Loucy (cell line): ENCODE data around the gene CUEDC1.

Source experiments
- H2AFZ ChIP-seq: fragments of 200-600 bp; sonication (generic); 2 replicates; pipeline ENCODE4 v1.6.0; 2016; ENCODE audit warnings: antibody characterized with exemption, mild to moderate bottlenecking, low read length, moderate library complexity
- H3F3A ChIP-seq: fragments of 200-600 bp; 2 replicates; pipeline ENCODE4 v1.6.0; 2016; ENCODE audit warnings: antibody characterized with exemption, low read depth, mild to moderate bottlenecking
- H3K27me3 ChIP-seq: fragments of 200-600 bp; sonication (generic); 2 replicates; pipeline ENCODE4 v1.6.1; 2014; ENCODE audit warnings: low read length, mild to moderate bottlenecking; ENCODE audit not compliant: insufficient read depth, poor library complexity, severe bottlenecking
- H3K36me3 ChIP-seq: fragments of 200-600 bp; sonication (generic); 2 replicates; pipeline ENCODE4 v1.6.1; 2016; ENCODE audit warnings: low read length; ENCODE audit not compliant: insufficient read depth
- H3K4me1 ChIP-seq: fragments of 200-600 bp; sonication (generic); 2 replicates; pipeline ENCODE4 v1.5.1; 2014; ENCODE audit warnings: low read length, mild to moderate bottlenecking; ENCODE audit not compliant: insufficient read depth, poor library complexity, severe bottlenecking
- H3K4me2 ChIP-seq: fragments of 200-600 bp; sonication (generic); 2 replicates; pipeline ENCODE4 v1.6.0; 2014; ENCODE audit warnings: antibody characterized with exemption, low read length, low read depth, mild to moderate bottlenecking; ENCODE audit not compliant: poor library complexity, severe bottlenecking
- H3K4me3 ChIP-seq: fragments of 200-600 bp; sonication (generic); 2 replicates; pipeline ENCODE4 v1.5.1; 2014; ENCODE audit warnings: low read length, mild to moderate bottlenecking, mixed read lengths; ENCODE audit not compliant: poor library complexity, severe bottlenecking
- H3K79me2 ChIP-seq: fragments of 200-600 bp; sonication (generic); 2 replicates; pipeline ENCODE4 v1.6.1; 2014; ENCODE audit warnings: low read length; ENCODE audit not compliant: insufficient read depth
- H3K9ac ChIP-seq: fragments of 200-600 bp; sonication (generic); 2 replicates; pipeline ENCODE4 v1.6.0; 2014; ENCODE audit warnings: mild to moderate bottlenecking, low read depth, low read length, moderate library complexity; ENCODE audit not compliant: poor library complexity, severe bottlenecking
- H3K9me2 ChIP-seq: fragments of 200-600 bp; sonication (generic); replicated peaks from 2 replicates; pipeline ENCODE4 v1.6.1; 2016; ENCODE audit warnings: low read depth, low read length, mixed read lengths
- H3K9me3 ChIP-seq: fragments of 200-600 bp; sonication (generic); 2 replicates; pipeline ENCODE4 v1.6.1; 2014; ENCODE audit warnings: mild to moderate bottlenecking, antibody characterized with exemption, low read length, low read depth; ENCODE audit not compliant: insufficient read depth
- H4K20me1 ChIP-seq: fragments of 200-600 bp; sonication (generic); 2 replicates; pipeline ENCODE4 v1.6.0; 2014; ENCODE audit warnings: antibody characterized with exemption, low read length, mild to moderate bottlenecking; ENCODE audit not compliant: insufficient read depth, poor library complexity, severe bottlenecking
- CTCF ChIP-seq: fragments of 200-600 bp; sonication (generic); conservative IDR thresholded peaks from 2 replicates; pipeline ENCODE4 v1.5.1; 2014; ENCODE audit warnings: mild to moderate bottlenecking, antibody characterized with exemption, low read length
- EZH2phosphoT487 ChIP-seq: fragments of 200-600 bp; IDR thresholded peaks from 2 replicates; pipeline ENCODE4 v1.6.1; 2018; ENCODE audit warnings: antibody characterized with exemption, mild to moderate bottlenecking, moderate library complexity, borderline replicate concordance

The CUEDC1 gene

GRCh38 chr17:57886020-57886419, 69.2 kb downstream of the CUEDC1 start:
- H3K79me2 ChIP-seq, result no peaks in the 10 kb centered on the region
- no peaks in the 10 kb centered on the region for H3K27me3 ChIP-seq
- no peaks in the 10 kb centered on the region for H3K36me3 ChIP-seq
- no peak overlapping the region for H3K4me3 ChIP-seq
- no peak overlapping the region for H3K4me2 ChIP-seq
- no peaks in the 10 kb centered on the region for H3K9me2 ChIP-seq
- no peak overlapping the region for H3K9ac ChIP-seq
- no peak for TF ChIP-seq CTCF
- TF ChIP-seq EZH2phosphoT487, result no peak
- H3K9me3 ChIP-seq, result no peaks in the 10 kb centered on the region
- H4K20me1 ChIP-seq, result no peaks in the 10 kb centered on the region
- no peaks in the 10 kb centered on the region for H3F3A ChIP-seq
- H3K4me1 ChIP-seq, result peaks cover 13% of the 10 kb centered on the region
- no peak overlapping the region for H2AFZ ChIP-seq

GRCh38 chr17:57885148-57885915, 69.9 kb downstream of the CUEDC1 start:
- Histone ChIP-seq H4K20me1 (no peaks in the 10 kb centered on the region), H3K9me3 (no peaks in the 10 kb centered on the region), H3K27me3 (no peaks in the 10 kb centered on the region), H3K4me1 (peaks cover 7% of the 10 kb centered on the region), H3K79me2 (no peaks in the 10 kb centered on the region), H3K36me3 (no peaks in the 10 kb centered on the region), H3F3A (no peaks in the 10 kb centered on the region), H3K9me2 (no peaks in the 10 kb centered on the region), H3K4me2 (no peak overlapping the region), H2AFZ (no peak overlapping the region), H3K4me3 (no peak overlapping the region), H3K9ac (no peak overlapping the region)
- no peak for TF ChIP-seq CTCF
- no peak for TF ChIP-seq EZH2phosphoT487

- Histone ChIP-seq H3K9me3 (no peaks in the 10 kb centered on the region), H3K27me3 (no peaks in the 10 kb centered on the region), H3K9me2 (no peaks in the 10 kb centered on the region), H3K36me3 (no peaks in the 10 kb centered on the region), H3K4me1 (peaks cover 17% of the 10 kb centered on the region), H3K79me2 (no peaks in the 10 kb centered on the region), H3K4me2 (no peak overlapping the region), H4K20me1 (no peaks in the 10 kb centered on the region), H3K9ac (no peak overlapping the region), H3K4me3 (no peak overlapping the region), H2AFZ (no peak overlapping the region), H3F3A (no peaks in the 10 kb centered on the region)
- TF ChIP-seq EZH2phosphoT487 (no peak), CTCF (no peak)
Measured at GRCh38 chr17:57881783-57882351, 73.3 kb downstream of the CUEDC1 start.
